GM10266 (cell line): ENCODE measurements around the gene CSH2.
"Not testable (repeated sequence)": the region's sequence is repeated elsewhere in the genome, so short reads cannot be mapped to it uniquely, and the experiment has no call there.

ENCODE experiments used
- DNase-seq: peaks from one replicate; pipeline ENCODE4 v3.0.0; 2012; ENCODE audit errors: extremely low spot score
- TF ChIP-seq, protein P1 (sequence below): IDR thresholded peaks from 2 replicates; pipeline ENCODE4 v1.5.1; 2012; ENCODE audit warnings: mild to moderate bottlenecking, low read depth; ENCODE audit not compliant: control insufficient read depth, insufficient read depth; ENCODE audit errors: missing control alignments

The CSH2 gene

DNA sequence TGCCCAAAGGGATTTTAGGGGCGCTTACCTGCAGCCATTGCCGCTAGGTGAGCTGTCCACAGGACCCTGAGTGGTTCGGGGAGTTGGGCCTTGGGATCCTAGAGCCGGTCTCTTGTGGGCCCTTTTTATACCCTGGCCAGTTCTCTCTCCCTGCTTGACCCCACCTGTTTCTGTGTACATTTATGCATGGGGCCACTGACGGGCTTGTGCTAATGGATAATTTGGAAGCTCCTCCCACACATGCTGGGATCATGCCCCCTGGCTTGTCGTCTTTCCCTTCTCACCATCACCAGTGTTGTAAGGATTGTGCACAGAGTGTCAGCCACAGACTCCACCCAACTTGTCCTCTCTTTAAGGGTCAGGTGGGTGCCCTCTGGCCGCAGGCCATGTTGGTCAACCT is at the start of gene CSH2:
CSH2 (minus strand) TSS at position 101 of the 400 bp plus-strand sequence; CDS start at position 38, 63 bp downstream.
- not testable (repeated sequence) for DNase-seq

DNA sequence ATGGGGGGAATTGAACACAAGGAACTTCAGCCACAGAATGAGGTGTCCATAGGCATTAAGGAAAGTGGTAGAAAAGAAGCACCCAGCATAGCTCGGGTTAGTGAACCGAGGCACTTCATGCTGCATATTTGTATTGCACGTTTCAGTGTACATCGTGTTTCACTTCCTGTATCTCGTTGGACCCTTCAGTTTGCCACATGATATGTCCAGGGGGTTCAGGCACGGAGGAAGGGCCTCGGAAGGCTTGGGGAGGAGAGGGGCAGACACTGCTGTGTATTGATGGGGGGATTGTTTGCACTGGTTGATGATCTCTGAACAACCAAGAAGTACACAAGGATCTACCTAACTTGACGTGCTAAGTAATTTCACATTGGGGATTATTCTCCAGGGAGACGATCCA is 48.9 kb upstream of the CSH2 start:
- not testable (repeated sequence) for DNase-seq

DNA sequence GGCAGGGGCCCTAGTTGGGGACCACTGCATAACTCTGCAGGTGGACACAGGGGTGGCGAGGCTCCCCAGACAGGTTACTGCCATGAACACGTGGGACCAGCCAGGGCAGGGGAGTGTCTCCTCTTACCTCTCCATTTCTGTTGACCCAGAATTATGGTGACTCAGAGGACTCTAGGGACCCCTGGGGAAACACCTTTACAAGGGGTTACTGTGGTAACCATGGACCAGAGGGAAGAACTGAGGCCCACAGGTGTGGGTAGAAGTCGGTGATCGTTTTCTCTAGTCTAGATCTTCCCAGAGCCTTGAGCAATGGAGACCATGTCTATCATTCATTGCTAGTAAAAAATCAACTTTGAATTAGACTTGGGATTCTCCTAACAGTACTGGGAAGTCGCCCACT is 47.3 kb upstream of the CSH2 start:
- not testable (repeated sequence) for DNase-seq

DNA sequence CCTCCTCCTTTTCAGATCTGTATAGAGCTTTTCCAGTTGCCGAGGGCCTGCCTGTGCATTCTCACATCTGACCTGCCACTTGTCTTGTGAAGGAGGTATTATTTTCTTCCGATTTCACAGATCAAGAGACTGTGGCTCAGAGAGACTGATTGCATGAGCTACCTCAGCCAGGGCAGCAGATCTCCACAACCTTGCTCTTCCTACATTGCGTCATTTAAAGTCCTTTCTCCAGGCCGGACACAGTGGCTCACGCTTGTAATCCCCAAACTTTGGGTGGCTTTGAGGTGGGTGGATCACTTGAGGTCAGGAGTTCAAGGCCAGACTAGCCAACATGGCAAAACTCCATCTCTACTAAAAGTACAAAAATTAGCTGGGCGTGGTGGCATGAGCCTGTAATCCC is 46.6 kb upstream of the CSH2 start:
- not testable (repeated sequence) for DNase-seq

DNA sequence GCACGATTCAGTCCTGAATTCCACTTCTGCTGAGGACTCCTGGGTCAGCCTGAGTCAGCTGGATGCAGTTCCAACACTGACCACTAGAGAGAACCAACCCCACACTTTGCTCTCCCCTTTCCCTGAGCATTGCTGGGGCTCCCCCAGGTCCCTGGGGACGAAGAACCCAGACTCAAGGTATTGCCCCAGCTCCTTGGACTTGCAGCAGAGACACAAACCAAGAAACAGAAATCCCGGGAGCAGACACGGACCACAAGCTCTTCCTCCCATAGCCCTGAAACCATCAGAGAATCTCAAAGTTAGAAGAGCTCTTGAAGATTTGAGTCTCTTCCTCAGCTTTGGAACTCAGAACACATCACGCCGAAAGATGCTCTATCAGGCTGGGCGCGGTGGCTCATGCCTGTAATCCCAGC is 45.8 kb upstream of the CSH2 start:
- TF ChIP-seq, protein P1, sequence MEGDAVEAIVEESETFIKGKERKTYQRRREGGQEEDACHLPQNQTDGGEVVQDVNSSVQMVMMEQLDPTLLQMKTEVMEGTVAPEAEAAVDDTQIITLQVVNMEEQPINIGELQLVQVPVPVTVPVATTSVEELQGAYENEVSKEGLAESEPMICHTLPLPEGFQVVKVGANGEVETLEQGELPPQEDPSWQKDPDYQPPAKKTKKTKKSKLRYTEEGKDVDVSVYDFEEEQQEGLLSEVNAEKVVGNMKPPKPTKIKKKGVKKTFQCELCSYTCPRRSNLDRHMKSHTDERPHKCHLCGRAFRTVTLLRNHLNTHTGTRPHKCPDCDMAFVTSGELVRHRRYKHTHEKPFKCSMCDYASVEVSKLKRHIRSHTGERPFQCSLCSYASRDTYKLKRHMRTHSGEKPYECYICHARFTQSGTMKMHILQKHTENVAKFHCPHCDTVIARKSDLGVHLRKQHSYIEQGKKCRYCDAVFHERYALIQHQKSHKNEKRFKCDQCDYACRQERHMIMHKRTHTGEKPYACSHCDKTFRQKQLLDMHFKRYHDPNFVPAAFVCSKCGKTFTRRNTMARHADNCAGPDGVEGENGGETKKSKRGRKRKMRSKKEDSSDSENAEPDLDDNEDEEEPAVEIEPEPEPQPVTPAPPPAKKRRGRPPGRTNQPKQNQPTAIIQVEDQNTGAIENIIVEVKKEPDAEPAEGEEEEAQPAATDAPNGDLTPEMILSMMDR = peak; percentile 94
- peak; percentile 79 for DNase-seq

DNA sequence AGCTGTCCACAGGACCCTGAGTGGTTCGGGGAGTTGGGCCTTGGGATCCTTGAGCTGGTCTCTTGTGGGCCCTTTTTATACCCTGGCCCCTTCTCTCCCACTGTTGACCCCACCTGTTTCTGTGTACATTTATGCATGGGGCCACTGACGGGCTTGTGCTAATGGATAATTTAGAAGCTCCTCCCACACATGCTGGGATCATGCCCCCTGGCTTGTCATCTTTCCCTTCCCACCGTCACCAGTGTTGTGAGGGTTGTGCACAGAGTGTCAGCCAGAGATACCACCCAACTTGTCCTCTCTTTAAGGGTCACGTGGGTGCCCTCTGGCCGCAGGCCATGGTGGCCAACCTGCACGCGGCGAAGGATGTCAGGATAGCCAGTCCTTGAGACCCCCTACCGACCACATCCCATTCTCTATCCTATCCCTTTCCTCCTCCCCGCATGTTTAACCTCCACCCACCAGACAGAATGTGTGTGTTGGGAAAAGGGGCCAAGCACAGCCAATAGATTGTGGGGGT is 45.4 kb upstream of the CSH2 start, which contains the start of gene GH1:
GH1 (minus strand) TSS at position 51 of the 517 bp plus-strand sequence. CDS start 63 bp downstream, outside the sequence.
- DNase-seq = not testable (repeated sequence)

DNA sequence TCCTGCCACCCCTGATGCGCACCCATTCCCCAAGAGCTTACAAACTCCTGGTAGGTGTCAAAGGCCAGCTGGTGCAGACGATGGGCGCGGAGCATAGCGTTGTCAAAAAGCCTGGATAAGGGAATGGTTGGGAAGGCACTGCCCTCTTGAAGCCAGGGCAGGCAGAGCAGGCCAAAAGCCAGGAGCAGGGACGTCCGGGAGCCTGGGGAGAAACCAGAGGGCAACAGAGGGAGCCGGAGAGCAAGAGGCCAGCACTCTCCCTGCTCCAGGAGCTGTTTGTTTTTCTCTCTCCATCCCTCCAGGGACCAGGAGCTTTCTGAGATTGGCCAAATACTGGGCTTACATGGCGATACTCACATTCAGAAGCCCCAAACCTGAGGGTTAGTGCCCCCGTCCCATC is 44.8 kb upstream of the CSH2 start:
- TF ChIP-seq, protein P1 = no peak
- DNase-seq = no peak

DNA sequence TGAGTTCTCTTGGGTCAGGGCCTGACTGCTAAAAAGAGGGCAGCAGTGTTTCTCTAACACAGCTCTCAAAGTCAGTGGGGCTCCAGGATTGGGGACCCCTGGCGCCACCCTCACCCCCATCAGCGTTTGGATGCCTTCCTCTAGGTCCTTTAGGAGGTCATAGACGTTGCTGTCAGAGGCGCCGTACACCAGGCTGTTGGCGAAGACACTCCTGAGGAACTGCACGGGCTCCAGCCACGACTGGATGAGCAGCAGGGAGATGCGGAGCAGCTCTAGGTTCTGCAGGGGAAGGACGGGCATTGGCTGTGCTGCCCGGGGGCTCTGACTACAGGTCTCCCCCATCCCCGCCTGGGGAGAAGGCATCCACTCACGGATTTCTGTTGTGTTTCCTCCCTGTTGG is 44.2 kb upstream of the CSH2 start:
- TF ChIP-seq, protein P1 = no peak
- DNase-seq = no peak

DNA sequence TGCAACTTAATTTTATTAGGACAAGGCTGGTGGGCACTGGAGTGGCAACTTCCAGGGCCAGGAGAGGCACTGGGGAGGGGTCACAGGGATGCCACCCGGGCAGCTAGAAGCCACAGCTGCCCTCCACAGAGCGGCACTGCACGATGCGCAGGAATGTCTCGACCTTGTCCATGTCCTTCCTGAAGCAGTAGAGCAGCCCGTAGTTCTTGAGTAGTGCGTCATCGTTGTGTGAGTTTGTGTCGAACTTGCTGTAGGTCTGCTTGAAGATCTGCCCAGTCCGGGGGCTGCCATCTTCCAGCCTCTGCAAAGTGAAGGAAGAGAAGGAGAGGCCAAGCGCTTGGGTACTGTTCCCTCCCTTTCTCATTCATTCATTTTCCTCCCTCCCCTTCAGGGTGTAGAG is 43.7 kb upstream of the CSH2 start:
- not testable (repeated sequence) for DNase-seq

DNA sequence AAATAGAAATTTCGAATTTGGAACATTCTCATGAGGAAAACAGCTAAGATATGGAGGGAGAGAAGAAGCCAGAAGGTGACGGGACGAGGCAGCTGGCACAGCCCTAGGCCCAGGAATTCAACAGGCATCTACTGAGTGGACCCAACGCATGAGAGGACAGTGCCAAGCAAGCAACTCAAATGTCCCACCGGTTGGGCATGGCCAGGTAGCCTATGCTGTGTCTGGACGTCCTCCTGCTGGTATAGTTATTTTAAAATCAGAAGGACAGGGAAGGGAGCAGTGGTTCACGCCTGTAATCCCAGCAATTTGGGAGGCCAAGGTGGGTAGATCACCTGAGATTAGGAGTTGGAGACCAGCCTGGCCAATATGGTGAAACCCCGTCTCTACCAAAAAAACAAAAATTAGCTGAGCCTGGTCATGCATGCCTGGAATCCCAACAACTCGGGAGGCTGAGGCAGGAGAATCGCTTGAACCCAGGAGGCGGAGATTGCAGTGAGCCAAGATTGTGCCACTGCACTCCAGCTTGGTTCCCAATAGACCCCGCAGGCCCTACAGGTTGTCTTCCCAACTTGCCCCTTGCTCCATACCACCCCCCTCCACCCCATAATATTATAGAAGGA is 43.2 kb upstream of the CSH2 start:
- DNase-seq = no peak
- TF ChIP-seq, protein P1 = no peak

DNA sequence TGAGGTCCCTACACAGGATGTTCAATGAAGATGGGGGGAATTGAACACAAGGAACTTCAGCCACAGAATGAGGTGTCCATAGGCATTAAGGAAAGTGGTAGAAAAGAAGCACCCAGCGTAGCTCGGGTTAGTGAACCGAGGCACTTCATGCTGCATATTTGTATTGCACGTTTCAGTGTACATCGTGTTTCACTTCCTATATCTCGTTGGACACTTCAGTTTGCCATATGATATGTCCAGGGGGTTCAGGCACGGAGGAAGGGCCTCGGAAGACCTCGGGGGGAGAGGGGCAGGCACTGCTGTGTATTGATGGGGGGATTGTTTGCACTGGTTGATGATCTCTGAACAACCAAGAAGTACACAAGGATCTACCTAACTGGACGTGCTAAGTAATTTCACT is 42.3 kb upstream of the CSH2 start:
- DNase-seq = not testable (repeated sequence)
